Left ventricle myocardium inferior (tissue), 1 donor: ENCODE results near the gene CALU. TPM values are rescaled to one million over a fixed set of nuclear protein-coding genes. Genes with fewer than 3 reads are reported as not detected.

Source experiments
- DNase-seq: peaks from one replicate; pipeline ENCODE4 v3.0.0-alpha.2; 2020
- H3K27ac ChIP-seq: fragments of 200-600 bp; replicated peaks from 2 replicates; pipeline ENCODE4 v1.8.0; 2021
- H3K27me3 ChIP-seq: fragments of 200-600 bp; 2 replicates; pipeline ENCODE4 v1.8.0; 2021; ENCODE audit warnings: low read depth
- H3K36me3 ChIP-seq: fragments of 200-600 bp; 2 replicates; pipeline ENCODE4 v1.8.0; 2021
- H3K4me1 ChIP-seq: fragments of 200-600 bp; 2 replicates; pipeline ENCODE4 v1.8.0; 2021
- H3K4me3 ChIP-seq: fragments of 200-600 bp; 2 replicates; pipeline ENCODE4 v1.8.0; 2021; ENCODE audit warnings: mild to moderate bottlenecking, moderate library complexity
- H3K9me3 ChIP-seq: fragments of 200-600 bp; replicated peaks from 2 replicates; pipeline ENCODE4 v1.8.0; 2021
- CTCF ChIP-seq: fragments of 200-600 bp; IDR thresholded peaks from 2 replicates; pipeline ENCODE4 v1.8.0; 2021; ENCODE audit warnings: antibody characterized with exemption, mild to moderate bottlenecking, borderline replicate concordance
- intact Hi-C: fragments of 100-400 bp; cut with micrococcal nuclease; formaldehyde crosslinking; loops from one replicate; pipeline ENCODE4 v1.11.0; 2022
- total RNA-seq: library from RNA; stranded (reverse); fragmentation: NEBNext Ultra II Directional; extraction: Animal tissue kit (Norgen Biotek cat#: 25700); gene quantifications from one replicate; pipeline ENCODE4 v1.2.1, GENCODE V29; 2021
- donor health status: DM: no; HTN: yes; CAD: no; lungs with severe emphysema.

Gene CALU
- total RNA-seq, 1 donor from 2014 or later: 236 TPM

GRCh38 chr7:128790315-128791041 is 51.3 kb downstream of the CALU start:
- no peak for TF ChIP-seq CTCF
- Histone ChIP-seq H3K27ac (peak overlapping the region; percentile 38), H3K4me3 (peak overlapping the region; percentile 82), H3K9me3 (no peaks in the 10 kb centered on the region), H3K27me3 (no peaks in the 10 kb centered on the region), H3K4me1 (peaks cover 34% of the 10 kb centered on the region), H3K36me3 (no peaks in the 10 kb centered on the region)
- intact Hi-C loops: no loop called here
- no peak for DNase-seq

- H3K27ac ChIP-seq: peak within 1 kb of the TSS; percentile 38
- H3K4me1 ChIP-seq: peaks cover 34% of the 10 kb centered on the region
- intact Hi-C loops: no loop called here
Observed at GRCh38 chr7:128791121-128791971, 52.2 kb downstream of the CALU start, which contains the start of gene CCDC136. Gene CCDC136 (plus strand): TSS chr7:128791968. CDS start chr7:128792412, 444 bp downstream.

GRCh38 chr7:128791972-128792327 is 52.8 kb downstream of the CALU start:
- TF ChIP-seq CTCF: no peak
- H3K27ac ChIP-seq: no peak overlapping the region

More at GRCh38 chr7:128791121-128791971, 52.2 kb downstream of the CALU start, which contains the start of gene CCDC136:
- no peaks in the 10 kb centered on the region for H3K9me3 ChIP-seq
- peak; percentile 79 for DNase-seq
- H3K36me3 ChIP-seq: no peaks in the 10 kb centered on the region
- H3K27me3 ChIP-seq: no peaks in the 10 kb centered on the region
- TF ChIP-seq CTCF: no peak
- H3K4me3 ChIP-seq: peak within 1 kb of the TSS; percentile 82

GRCh38 chr7:128792471-128793180 is 53.5 kb downstream of the CALU start:
- peaks cover 34% of the 10 kb centered on the region for H3K4me1 ChIP-seq
- DNase-seq: peak; percentile 44
- intact Hi-C loops: no loop called here
- H3K27me3 ChIP-seq: no peaks in the 10 kb centered on the region
- H3K4me3 ChIP-seq: peak overlapping the region; percentile 82
- no peaks in the 10 kb centered on the region for H3K36me3 ChIP-seq
- no peaks in the 10 kb centered on the region for H3K9me3 ChIP-seq
- TF ChIP-seq CTCF: no peak
- no peak overlapping the region for H3K27ac ChIP-seq

More at GRCh38 chr7:128791972-128792327, 52.8 kb downstream of the CALU start:
- no peaks in the 10 kb centered on the region for H3K36me3 ChIP-seq
- intact Hi-C loops: no loop called here
- H3K9me3 ChIP-seq: no peaks in the 10 kb centered on the region
- H3K27me3 ChIP-seq: no peaks in the 10 kb centered on the region
- peak overlapping the region; percentile 82 for H3K4me3 ChIP-seq
- no peak for DNase-seq
- H3K4me1 ChIP-seq: peaks cover 34% of the 10 kb centered on the region

- Histone ChIP-seq H3K9me3 (no peaks in the 10 kb centered on the region), H3K4me1 (peaks cover 34% of the 10 kb centered on the region), H3K4me3 (no peak overlapping the region), H3K27ac (no peak overlapping the region), H3K27me3 (no peaks in the 10 kb centered on the region), H3K36me3 (no peaks in the 10 kb centered on the region)
- DNase-seq: no peak
- intact Hi-C loops: no loop called here
- TF ChIP-seq CTCF: no peak
Observed at GRCh38 chr7:128793181-128793547, 54.0 kb downstream of the CALU start.
